NT2/D1 (cell line): Measurements from ENCODE around the gene IMPDH1.
A peak's percentile ranks its signal among the peaks of the same experiment; 100 is the strongest.

Experiments
- DNase-seq: peaks from one replicate; pipeline ENCODE4 v3.0.0-alpha.2; 2011; ENCODE audit warnings: low read depth, low spot score
- H3K27me3 ChIP-seq: 2 replicates; pipeline ENCODE4 v1.6.0; 2011; ENCODE audit warnings: mild to moderate bottlenecking; ENCODE audit not compliant: insufficient read length, insufficient read depth
- H3K36me3 ChIP-seq: 2 replicates; pipeline ENCODE4 v1.6.1; 2011; ENCODE audit warnings: mild to moderate bottlenecking, low read length, mixed read lengths; ENCODE audit not compliant: insufficient read depth, insufficient read length
- H3K4me1 ChIP-seq: 2 replicates; pipeline ENCODE4 v1.5.1; 2011; ENCODE audit not compliant: insufficient read depth, insufficient read length
- H3K4me3 ChIP-seq: 2 replicates; pipeline ENCODE4 v1.5.1; 2011; ENCODE audit warnings: low read depth; ENCODE audit not compliant: insufficient read length
- H3K9ac ChIP-seq: 2 replicates; pipeline ENCODE4 v1.6.0; 2011; ENCODE audit warnings: low read depth; ENCODE audit not compliant: insufficient read length
- H3K9me3 ChIP-seq: 2 replicates; pipeline ENCODE4 v1.5.1; 2011; ENCODE audit warnings: mild to moderate bottlenecking, low read length; ENCODE audit not compliant: insufficient read depth
- SUZ12 ChIP-seq: IDR thresholded peaks from 2 replicates; pipeline ENCODE4 v1.6.1; 2011; ENCODE audit not compliant: insufficient read length, insufficient read depth; ENCODE audit errors: extremely low read depth
- YY1 ChIP-seq: IDR thresholded peaks from 2 replicates; pipeline ENCODE4 v1.6.1; 2011; ENCODE audit not compliant: insufficient read length, insufficient read depth
- ZNF274 ChIP-seq: IDR thresholded peaks from 2 replicates; pipeline ENCODE4 v1.6.1; 2011; ENCODE audit warnings: mild to moderate bottlenecking, low read depth, low read length

The IMPDH1 gene

GRCh38 chr7:128352153-128352537, 57.6 kb downstream of the IMPDH1 start:
- Histone ChIP-seq H3K27me3 (no peaks in the 10 kb centered on the region), H3K4me3 (no peak overlapping the region), H3K9me3 (no peaks in the 10 kb centered on the region), H3K9ac (no peak overlapping the region), H3K4me1 (peaks cover 14% of the 10 kb centered on the region), H3K36me3 (no peaks in the 10 kb centered on the region)
- DNase-seq, result no peak
- TF ChIP-seq ZNF274 (no peak), SUZ12 (no peak), YY1 (no peak)

GRCh38 chr7:128351296-128352152, 58.3 kb downstream of the IMPDH1 start:
- Histone ChIP-seq H3K4me3 (no peak overlapping the region), H3K27me3 (no peaks in the 10 kb centered on the region), H3K4me1 (peaks cover 9% of the 10 kb centered on the region), H3K9ac (no peak overlapping the region), H3K36me3 (no peaks in the 10 kb centered on the region), H3K9me3 (no peaks in the 10 kb centered on the region)
- TF ChIP-seq ZNF274 (no peak), SUZ12 (no peak), YY1 (no peak)
- no peak for DNase-seq

GRCh38 chr7:128350708-128351295, 59.0 kb downstream of the IMPDH1 start:
- H3K9ac ChIP-seq, result no peak overlapping the region
- no peaks in the 10 kb centered on the region for H3K9me3 ChIP-seq
- H3K4me1 ChIP-seq, result peaks cover 9% of the 10 kb centered on the region
- no peaks in the 10 kb centered on the region for H3K36me3 ChIP-seq
- H3K4me3 ChIP-seq, result no peak overlapping the region
- H3K27me3 ChIP-seq, result no peaks in the 10 kb centered on the region
- no peak for DNase-seq
- TF ChIP-seq YY1 (no peak), ZNF274 (no peak)

- no peak overlapping the region for H3K4me3 ChIP-seq
- no peaks in the 10 kb centered on the region for H3K9me3 ChIP-seq
- no peaks in the 10 kb centered on the region for H3K36me3 ChIP-seq
- no peaks in the 10 kb centered on the region for H3K27me3 ChIP-seq
- no peak for DNase-seq
- peaks cover 9% of the 10 kb centered on the region for H3K4me1 ChIP-seq
- no peak overlapping the region for H3K9ac ChIP-seq
- TF ChIP-seq ZNF274 (no peak), YY1 (no peak), SUZ12 (no peak)
These were observed 60.3 kb downstream of the IMPDH1 start for GRCh38 chr7:128349466-128349825.

- TF ChIP-seq SUZ12 (no peak), YY1 (no peak), ZNF274 (no peak)
- no peaks in the 10 kb centered on the region for H3K36me3 ChIP-seq
- no peaks in the 10 kb centered on the region for H3K9me3 ChIP-seq
- H3K9ac ChIP-seq, result no peak overlapping the region
- DNase-seq, result peak; percentile 38
- no peak overlapping the region for H3K4me3 ChIP-seq
- peaks cover 9% of the 10 kb centered on the region for H3K4me1 ChIP-seq
- H3K27me3 ChIP-seq, result no peaks in the 10 kb centered on the region
These were observed 62.1 kb downstream of the IMPDH1 start for GRCh38 chr7:128347647-128348097.

GRCh38 chr7:128344431-128344774, 65.4 kb downstream of the IMPDH1 start:
- peaks cover 21% of the 10 kb centered on the region for H3K36me3 ChIP-seq
- H3K4me1 ChIP-seq, result no peaks in the 10 kb centered on the region
- TF ChIP-seq SUZ12 (no peak), ZNF274 (no peak), YY1 (no peak)
- H3K9me3 ChIP-seq, result no peaks in the 10 kb centered on the region
- no peaks in the 10 kb centered on the region for H3K27me3 ChIP-seq
- H3K9ac ChIP-seq, result no peak overlapping the region
- no peak for DNase-seq
- H3K4me3 ChIP-seq, result no peak overlapping the region

GRCh38 chr7:128343554-128344430, 66.0 kb downstream of the IMPDH1 start, which contains the start of gene RBM28:
Gene RBM28, minus strand, starts transcription at chr7:128343908. Its CDS starts 115 bp downstream, at chr7:128343793.
- TF ChIP-seq SUZ12 (no peak), ZNF274 (no peak), YY1 (peak; percentile 70)
- Histone ChIP-seq H3K4me1 (no peaks in the 10 kb centered on the region), H3K36me3 (peaks cover 27% of the 10 kb centered on the region), H3K27me3 (no peaks in the 10 kb centered on the region), H3K9ac (peak within 1 kb of the TSS; percentile 73), H3K9me3 (no peaks in the 10 kb centered on the region), H3K4me3 (peak within 1 kb of the TSS; percentile 79)
- DNase-seq, result peak; percentile 89
